Measurements from ENCODE around the gene ZDHHC24.
A peak's percentile ranks its signal among the peaks of the same experiment; 100 is the strongest.

Gene ZDHHC24

GRCh38 chr11:66570850-66571180, 25.0 kb upstream of the ZDHHC24 start:
- TF ChIP-seq CTCF (IDR thresholded peaks at IDR 0.05; ENCODE audit: insufficient read depth, missing control alignments) = no peak
- no peak for FAIRE-seq
- DNase-seq (ENCODE audit: insufficient read length, low spot score) = no peak

GRCh38 chr11:66570079-66570849, 24.4 kb upstream of the ZDHHC24 start:
- no peak for FAIRE-seq
- TF ChIP-seq CTCF (IDR thresholded peaks at IDR 0.05; ENCODE audit: insufficient read depth, missing control alignments) = no peak
- no peak for DNase-seq (ENCODE audit: insufficient read length, low spot score)

- no peak for FAIRE-seq
- TF ChIP-seq CTCF (IDR thresholded peaks at IDR 0.05; ENCODE audit: insufficient read depth, missing control alignments) = no peak
- no peak for DNase-seq (ENCODE audit: insufficient read length, low spot score)
These were observed 23.2 kb upstream of the ZDHHC24 start for GRCh38 chr11:66569076-66569475.

GRCh38 chr11:66568124-66568916, 22.5 kb upstream of the ZDHHC24 start, which contains the start of gene CTSF:
Gene CTSF, minus strand, starts transcription at chr11:66568606. Its CDS starts 120 bp downstream, at chr11:66568486.
- FAIRE-seq (no peak), DNase-seq (ENCODE audit: insufficient read length, low spot score) (peak; percentile 100)
- no peak for TF ChIP-seq CTCF (IDR thresholded peaks at IDR 0.05; ENCODE audit: insufficient read depth, missing control alignments)

- no peak for TF ChIP-seq CTCF (IDR thresholded peaks at IDR 0.05; ENCODE audit: insufficient read depth, missing control alignments)
- DNase-seq (ENCODE audit: insufficient read length, low spot score) = no peak
- no peak for FAIRE-seq
These were observed 21.9 kb upstream of the ZDHHC24 start for GRCh38 chr11:66567787-66568123.

GRCh38 chr11:66566221-66566620, 20.4 kb upstream of the ZDHHC24 start:
- FAIRE-seq (no peak), DNase-seq (ENCODE audit: insufficient read length, low spot score) (no peak)
- TF ChIP-seq CTCF (IDR thresholded peaks at IDR 0.05; ENCODE audit: insufficient read depth, missing control alignments) = no peak

- DNase-seq (ENCODE audit: insufficient read length, low spot score) (no peak), FAIRE-seq (no peak)
- no peak for TF ChIP-seq CTCF (IDR thresholded peaks at IDR 0.05; ENCODE audit: insufficient read depth, missing control alignments)
These were observed 19.1 kb upstream of the ZDHHC24 start for GRCh38 chr11:66564984-66565383.
